GM18867 (cell line): Measurements from ENCODE around the gene KMO.

Source experiments
- ATAC-seq: cut with Tn5 transposase; IDR thresholded peaks from one replicate; pipeline ENCODE4 v1.9.1; 2021; ENCODE audit warnings: mild to moderate bottlenecking, moderate library complexity; ENCODE audit not compliant: unreplicated experiment

The KMO gene

GRCh38 chr1:241532162-241532531, at the start of gene KMO:
KMO (plus strand) TSS chr1:241532378; CDS start chr1:241532445, 67 bp downstream.
- peak; percentile 30 for ATAC-seq

- no peak for ATAC-seq
Observed at GRCh38 chr1:241482761-241483250, 49.4 kb upstream of the KMO start.

GRCh38 chr1:241485145-241485544, 47.0 kb upstream of the KMO start:
- ATAC-seq = peak; percentile 55

- ATAC-seq = peak; percentile 77
Observed at GRCh38 chr1:241485554-241485992, 46.6 kb upstream of the KMO start.

GRCh38 chr1:241488739-241489138, 43.4 kb upstream of the KMO start:
- no peak for ATAC-seq

GRCh38 chr1:241495741-241496140, 36.4 kb upstream of the KMO start:
- ATAC-seq = no peak

- ATAC-seq = no peak
Observed at GRCh38 chr1:241499910-241500309, 32.3 kb upstream of the KMO start.

GRCh38 chr1:241503444-241503843, 28.7 kb upstream of the KMO start:
- no peak for ATAC-seq

- ATAC-seq = no peak
Observed at GRCh38 chr1:241507189-241507863, 24.9 kb upstream of the KMO start.

- no peak for ATAC-seq
Observed at GRCh38 chr1:241513378-241513777, 18.8 kb upstream of the KMO start.

GRCh38 chr1:241518476-241519307, 13.5 kb upstream of the KMO start:
- ATAC-seq = peak; percentile 37

- peak; percentile 97 for ATAC-seq
Observed at GRCh38 chr1:241519308-241520079, 12.7 kb upstream of the KMO start, which contains the start of gene FH. FH (minus strand) TSS chr1:241519755; CDS start chr1:241519722, 33 bp downstream.

GRCh38 chr1:241520080-241520465, 12.1 kb upstream of the KMO start:
- no peak for ATAC-seq

GRCh38 chr1:241521718-241522117, 10.5 kb upstream of the KMO start:
- no peak for ATAC-seq

- no peak for ATAC-seq
Observed at GRCh38 chr1:241525026-241525425, 7.2 kb upstream of the KMO start.

GRCh38 chr1:241527146-241527545, 5.0 kb upstream of the KMO start:
- ATAC-seq = no peak

- peak; percentile 65 for ATAC-seq
Observed at GRCh38 chr1:241531195-241532161, 700 bp upstream of the KMO start.

GRCh38 chr1:241532864-241533263, 686 bp downstream of the KMO start:
- peak; percentile 65 for ATAC-seq

- ATAC-seq = peak; percentile 39
Observed at GRCh38 chr1:241533326-241534115, 1.3 kb downstream of the KMO start.
